ENCODE results near the gene TSHZ3. TPM values are rescaled to one million over a fixed set of nuclear protein-coding genes. Genes with fewer than 3 reads are reported as not detected.

The TSHZ3 gene
- total RNA-seq, 1 experiment from 2014 or later: 3.2 TPM

- no peak overlapping the region for H2BK5ac ChIP-seq (ENCODE audit: insufficient read length, low read length)
- no peak overlapping the region for H2BK12ac ChIP-seq (ENCODE audit: insufficient read length, low read depth, low read length)
- no CpG with 5 or more reads among the region's 8 CpGs for WGBS (ENCODE audit: extremely low coverage, insufficient read length, low lambda C conversion rate)
- no peak overlapping the region for H4K5ac ChIP-seq (ENCODE audit: insufficient read length, low read depth, low read length)
- Mint-ChIP-seq H3K27me3 (ENCODE audit: low read depth) (no peaks in the 10 kb centered on the region), H3K36me3 (ENCODE audit: insufficient read depth in 1 of 3, low read depth in 3 of 3) (no peaks in the 10 kb centered on the region), H3K9me3 (no peaks in the 10 kb centered on the region), H3K4me1 (no peaks in the 10 kb centered on the region), H3K27ac (no peak overlapping the region), H3K4me3 (no peak overlapping the region)
- H3K14ac ChIP-seq (ENCODE audit: insufficient read depth, low read length): no peak overlapping the region
- H3K23me2 ChIP-seq (ENCODE audit: insufficient read length, low read depth, low read length, poor library complexity, severe bottlenecking): no peaks in the 10 kb centered on the region
- no peak overlapping the region for H3K4me2 ChIP-seq (ENCODE audit: insufficient read depth, insufficient read length, low read length)
- H2BK20ac ChIP-seq (ENCODE audit: low read depth, low read length, poor library complexity, severe bottlenecking): no peak overlapping the region
- no peak overlapping the region for H3K9ac ChIP-seq (ENCODE audit: extremely low read depth, insufficient read length, low read length)
- H3K9me3 ChIP-seq (ENCODE audit: control insufficient read depth, low read depth, low read length): no peaks in the 10 kb centered on the region
- H3K4ac ChIP-seq (ENCODE audit: low read depth, low read length): no peak overlapping the region
- no peak overlapping the region for H2BK120ac ChIP-seq (ENCODE audit: low read depth, low read length, poor library complexity, severe bottlenecking)
- H3K79me1 ChIP-seq (ENCODE audit: insufficient read depth, low read depth, low read length, poor library complexity, severe bottlenecking): no peaks in the 10 kb centered on the region
- no peaks in the 10 kb centered on the region for H4K20me1 ChIP-seq (ENCODE audit: control insufficient read depth, insufficient read depth, insufficient read length)
- H3K56ac ChIP-seq (ENCODE audit: insufficient read length, low read depth, low read length): no peak overlapping the region
- H4K91ac ChIP-seq (ENCODE audit: insufficient read length, low read depth, low read length): no peak overlapping the region
- no peak for TF ChIP-seq CTCF (conservative IDR thresholded peaks at IDR 0.05)
- no peak overlapping the region for H2AK5ac ChIP-seq (ENCODE audit: insufficient read length, low read length)
- H3K27me3 ChIP-seq (ENCODE audit: insufficient read depth, low read length): no peaks in the 10 kb centered on the region
- H3T11ph ChIP-seq (ENCODE audit: low read length): no peak overlapping the region
- no peak overlapping the region for H2AFZ ChIP-seq (ENCODE audit: low read length)
- peaks cover 3% of the 10 kb centered on the region; the same call in 1 of the 2 replicates for H3K79me2 ChIP-seq (ENCODE audit: insufficient read depth, low read length)
- no peak overlapping the region for H3K23ac ChIP-seq (ENCODE audit: insufficient read length, low read depth, low read length)
- no peak overlapping the region for H3K18ac ChIP-seq (ENCODE audit: insufficient read length, low read depth, low read length)
- H2BK15ac ChIP-seq (ENCODE audit: low read depth, low read length): no peak overlapping the region
- DNase-seq: no peak
- no peak overlapping the region for H3K27ac ChIP-seq (ENCODE audit: insufficient read length, low read depth, low read length)
- no peaks in the 10 kb centered on the region for H3K4me1 ChIP-seq (ENCODE audit: insufficient read depth, low read length)
- no peak overlapping the region for H4K8ac ChIP-seq (replicated peaks; ENCODE audit: insufficient read length, low read depth, low read length)
Measured at GRCh38 chr19:31299665-31300064, 49.6 kb downstream of the TSHZ3 start.
